ENCODE measurements around the gene KRTAP19-5. TPM values are rescaled to one million over a fixed set of nuclear protein-coding genes. Genes with fewer than 3 reads are reported as not detected.

The KRTAP19-5 gene
- total RNA-seq, 1 donor from 2014 or later = not detected

DNA sequence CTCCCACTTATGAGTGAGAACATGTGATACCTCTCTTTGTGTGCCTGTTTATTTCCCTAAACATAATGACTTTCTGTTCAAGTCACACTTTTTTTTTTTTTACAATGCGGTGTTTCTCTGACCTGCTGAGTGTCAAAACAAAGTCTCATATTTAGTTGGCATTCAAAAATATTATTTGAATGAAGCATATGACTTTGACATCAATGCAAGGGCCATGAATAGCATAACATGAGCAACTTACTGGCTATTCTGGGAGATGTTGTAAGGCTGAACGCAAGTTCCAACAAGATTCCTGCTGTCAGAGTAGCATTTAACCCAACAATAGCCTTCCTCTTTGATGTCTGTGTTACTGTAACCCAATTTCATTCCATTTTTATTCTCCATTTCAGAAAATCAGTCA lies 19.8 kb downstream of the KRTAP19-5 start:
- Mint-ChIP-seq H3K27ac (ENCODE audit: unreplicated experiment) (no peak overlapping the region), H3K4me1 (ENCODE audit: low read depth, unreplicated experiment) (peaks cover 1% of the 10 kb centered on the region), H3K4me3 (ENCODE audit: unreplicated experiment) (no peak overlapping the region), H3K27me3 (ENCODE audit: low read depth, unreplicated experiment) (no peaks in the 10 kb centered on the region), H3K36me3 (ENCODE audit: low read depth, unreplicated experiment) (no peaks in the 10 kb centered on the region), H3K9me3 (ENCODE audit: unreplicated experiment) (peaks cover 7% of the 10 kb centered on the region)
- Histone ChIP-seq H4K20me1 (ENCODE audit: insufficient read depth, low read length) (no peaks in the 10 kb centered on the region), H3K4me1 (ENCODE audit: insufficient read depth, low read length) (no peaks in the 10 kb centered on the region), H2AFZ (ENCODE audit: low read depth, low read length) (no peak overlapping the region), H3K27ac (ENCODE audit: low read depth, low read length) (no peak overlapping the region), H3K36me3 (ENCODE audit: insufficient read depth, low read length) (no peaks in the 10 kb centered on the region), H3K4me2 (ENCODE audit: low read length) (no peak overlapping the region), H3K27me3 (ENCODE audit: insufficient read depth, low read length) (no peaks in the 10 kb centered on the region), H3K79me2 (ENCODE audit: insufficient read depth, low read length) (no peaks in the 10 kb centered on the region), H3K4me3 (ENCODE audit: insufficient read depth, low read depth, low read length) (no peak overlapping the region), H3K9ac (ENCODE audit: low read length) (no peak overlapping the region), H3K9me3 (ENCODE audit: insufficient read depth, low read depth, low read length) (peaks cover 5% of the 10 kb centered on the region)
- DNase-seq (ENCODE audit: low read depth) (no peak), FAIRE-seq (no peak)
- TF ChIP-seq EZH2 (IDR thresholded peaks at IDR 0.05; ENCODE audit: insufficient read depth, low read length) = no peak

DNA sequence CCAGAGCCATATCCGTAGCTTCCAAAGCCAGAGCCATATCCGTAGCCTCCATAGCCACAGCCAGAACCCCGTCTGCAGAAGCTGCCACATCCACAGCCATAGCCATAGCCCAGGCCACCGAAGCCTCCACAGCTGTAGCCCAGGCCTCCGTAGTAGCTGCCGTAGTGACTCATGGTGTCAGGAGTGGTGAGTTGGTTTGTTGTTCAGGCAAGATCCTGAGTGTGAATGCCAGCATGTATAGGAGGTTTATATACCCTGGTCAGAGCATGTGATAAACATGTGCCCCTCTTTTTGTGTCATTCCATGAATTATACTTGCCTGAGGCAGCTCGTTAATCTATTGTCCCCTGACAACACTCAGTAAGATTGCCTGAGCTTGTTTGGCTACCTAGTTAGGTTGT lies 21.8 kb downstream of the KRTAP19-5 start, which contains the start of gene KRTAP19-1:
Gene KRTAP19-1 (minus strand): TSS at position 223 of the 400 bp plus-strand sequence. CDS start 50 bp downstream, at position 173.
- Histone ChIP-seq H3K4me1 (ENCODE audit: insufficient read depth, low read length) (no peaks in the 10 kb centered on the region), H3K9ac (ENCODE audit: low read length) (no peak within 1 kb of the TSS), H3K9me3 (ENCODE audit: insufficient read depth, low read depth, low read length) (peaks cover 1% of the 10 kb centered on the region), H3K4me2 (ENCODE audit: low read length) (no peak within 1 kb of the TSS), H3K4me3 (ENCODE audit: insufficient read depth, low read depth, low read length) (no peak within 1 kb of the TSS), H3K27me3 (ENCODE audit: insufficient read depth, low read length) (no peaks in the 10 kb centered on the region), H2AFZ (ENCODE audit: low read depth, low read length) (no peak within 1 kb of the TSS), H3K36me3 (ENCODE audit: insufficient read depth, low read length) (no peaks in the 10 kb centered on the region), H4K20me1 (ENCODE audit: insufficient read depth, low read length) (no peaks in the 10 kb centered on the region), H3K79me2 (ENCODE audit: insufficient read depth, low read length) (no peaks in the 10 kb centered on the region), H3K27ac (ENCODE audit: low read depth, low read length) (no peak within 1 kb of the TSS)
- no peaks in the 10 kb centered on the region for H3K36me3 Mint-ChIP-seq (ENCODE audit: low read depth, unreplicated experiment)
- no peak for FAIRE-seq
- no peak for DNase-seq (ENCODE audit: low read depth)
- no peaks in the 10 kb centered on the region for H3K9me3 Mint-ChIP-seq (ENCODE audit: unreplicated experiment)
- H3K27ac Mint-ChIP-seq (ENCODE audit: unreplicated experiment) = no peak within 1 kb of the TSS
- H3K27me3 Mint-ChIP-seq (ENCODE audit: low read depth, unreplicated experiment) = no peaks in the 10 kb centered on the region
- peaks cover 1% of the 10 kb centered on the region for H3K4me1 Mint-ChIP-seq (ENCODE audit: low read depth, unreplicated experiment)
- no peak within 1 kb of the TSS for H3K4me3 Mint-ChIP-seq (ENCODE audit: unreplicated experiment)
- TF ChIP-seq EZH2 (IDR thresholded peaks at IDR 0.05; ENCODE audit: insufficient read depth, low read length) = no peak
- TF ChIP-seq, protein P1, sequence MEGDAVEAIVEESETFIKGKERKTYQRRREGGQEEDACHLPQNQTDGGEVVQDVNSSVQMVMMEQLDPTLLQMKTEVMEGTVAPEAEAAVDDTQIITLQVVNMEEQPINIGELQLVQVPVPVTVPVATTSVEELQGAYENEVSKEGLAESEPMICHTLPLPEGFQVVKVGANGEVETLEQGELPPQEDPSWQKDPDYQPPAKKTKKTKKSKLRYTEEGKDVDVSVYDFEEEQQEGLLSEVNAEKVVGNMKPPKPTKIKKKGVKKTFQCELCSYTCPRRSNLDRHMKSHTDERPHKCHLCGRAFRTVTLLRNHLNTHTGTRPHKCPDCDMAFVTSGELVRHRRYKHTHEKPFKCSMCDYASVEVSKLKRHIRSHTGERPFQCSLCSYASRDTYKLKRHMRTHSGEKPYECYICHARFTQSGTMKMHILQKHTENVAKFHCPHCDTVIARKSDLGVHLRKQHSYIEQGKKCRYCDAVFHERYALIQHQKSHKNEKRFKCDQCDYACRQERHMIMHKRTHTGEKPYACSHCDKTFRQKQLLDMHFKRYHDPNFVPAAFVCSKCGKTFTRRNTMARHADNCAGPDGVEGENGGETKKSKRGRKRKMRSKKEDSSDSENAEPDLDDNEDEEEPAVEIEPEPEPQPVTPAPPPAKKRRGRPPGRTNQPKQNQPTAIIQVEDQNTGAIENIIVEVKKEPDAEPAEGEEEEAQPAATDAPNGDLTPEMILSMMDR (IDR thresholded peaks at IDR 0.05; ENCODE audit: insufficient read depth, low read depth, low read length) = no peak

DNA sequence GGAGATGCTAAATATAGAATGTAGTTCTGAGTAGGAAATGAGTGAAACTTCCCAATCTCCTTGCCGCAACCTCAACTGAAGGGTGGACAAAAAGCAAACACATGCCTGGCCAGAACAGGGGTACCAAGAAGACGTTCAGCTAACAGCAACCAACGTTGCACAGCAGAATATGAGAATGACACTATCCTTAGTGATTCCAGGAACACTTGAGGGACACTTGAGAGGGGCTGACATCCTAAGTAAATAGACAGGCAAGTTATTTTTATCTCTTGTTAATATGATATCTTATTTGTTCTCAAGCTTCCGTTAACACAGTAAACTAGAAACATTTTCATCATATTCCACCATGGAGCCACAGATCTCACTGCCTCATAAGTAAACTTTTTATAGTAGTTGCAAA lies 22.7 kb downstream of the KRTAP19-5 start:
- no peak for TF ChIP-seq EZH2 (IDR thresholded peaks at IDR 0.05; ENCODE audit: insufficient read depth, low read length)
- FAIRE-seq (no peak), DNase-seq (ENCODE audit: low read depth) (no peak)
- no peak overlapping the region for H2AFZ ChIP-seq (ENCODE audit: low read depth, low read length)
- Mint-ChIP-seq H3K27ac (ENCODE audit: unreplicated experiment) (no peak overlapping the region), H3K9me3 (ENCODE audit: unreplicated experiment) (no peaks in the 10 kb centered on the region), H3K27me3 (ENCODE audit: low read depth, unreplicated experiment) (no peaks in the 10 kb centered on the region), H3K4me1 (ENCODE audit: low read depth, unreplicated experiment) (peaks cover 1% of the 10 kb centered on the region), H3K4me3 (ENCODE audit: unreplicated experiment) (no peak overlapping the region), H3K36me3 (ENCODE audit: low read depth, unreplicated experiment) (no peaks in the 10 kb centered on the region)
- H3K9ac ChIP-seq (ENCODE audit: low read length) = no peak overlapping the region
- no peak overlapping the region for H3K27ac ChIP-seq (ENCODE audit: low read depth, low read length)
- no peak overlapping the region for H3K4me2 ChIP-seq (ENCODE audit: low read length)
- no peaks in the 10 kb centered on the region for H3K9me3 ChIP-seq (ENCODE audit: insufficient read depth, low read depth, low read length)
- no peak overlapping the region for H3K4me3 ChIP-seq (ENCODE audit: insufficient read depth, low read depth, low read length)
- H3K27me3 ChIP-seq (ENCODE audit: insufficient read depth, low read length) = no peaks in the 10 kb centered on the region
- H3K4me1 ChIP-seq (ENCODE audit: insufficient read depth, low read length) = no peaks in the 10 kb centered on the region
- H4K20me1 ChIP-seq (ENCODE audit: insufficient read depth, low read length) = no peaks in the 10 kb centered on the region
- no peaks in the 10 kb centered on the region for H3K79me2 ChIP-seq (ENCODE audit: insufficient read depth, low read length)
- no peaks in the 10 kb centered on the region for H3K36me3 ChIP-seq (ENCODE audit: insufficient read depth, low read length)
